GM12878 (cell line): ENCODE measurements around the gene TTLL11. TPM values are rescaled to one million over a fixed set of nuclear protein-coding genes. Genes with fewer than 3 reads are reported as not detected.

Source experiments
- ATAC-seq: fragments of 200-7000 bp; cut with Tn5 transposase; 3 replicates; pipeline ENCODE4 v1.9.1; 2020; ENCODE audit warnings: mild to moderate bottlenecking, moderate library complexity
- BruUV-seq: library from RNA; stranded (reverse); fragments of 400-500 nt; replicated peaks from 2 replicates; lab custom pipeline; 2021; lab: Mats Ljungman, UMichigan
- CTCF ChIA-PET: fragments of 300-600 bp; sonication (Branson Sonifier 250); formaldehyde crosslinking; extraction: SDS; loops from one replicate; lab custom pipeline; 2021; ENCODE audit warnings: inconsistent platforms; lab: Yijun Ruan, JAX
- POLR2A ChIA-PET: fragments of 350-600 bp; formaldehyde crosslinking; extraction: SDS; loops from one replicate; lab custom pipeline; 2021; ENCODE audit warnings: inconsistent platforms; lab: Charles Lee
- RAD21 ChIA-PET: fragments of 300-600 bp; sonication (Branson Sonifier 250); formaldehyde crosslinking; loops from one replicate; lab custom pipeline; 2023; ENCODE audit warnings: antibody characterized with exemption; ENCODE audit not compliant: unreplicated experiment; lab: Charles Lee
- SMC1A ChIA-PET: fragments of 300-600 bp; sonication (Branson Sonifier 250); formaldehyde crosslinking; loops from one replicate; lab custom pipeline; 2023; ENCODE audit not compliant: unreplicated experiment, uncharacterized antibody; lab: Charles Lee
- DNase-seq: peaks from one replicate; pipeline ENCODE4 v3.0.0-alpha.2; 2011; ENCODE audit warnings: low read depth, low spot score
- FAIRE-seq: peaks from 3 replicates; lab custom pipeline; 2011; peaks lifted over from hg19 to GRCh38; lab: Jason Lieb, UNC
- H2AFZ ChIP-seq: 2 replicates; pipeline ENCODE4 v1.6.0; 2011; ENCODE audit warnings: low read depth, low read length, control low read depth; ENCODE audit not compliant: control insufficient read depth
- H3K27ac ChIP-seq: 2 replicates; pipeline ENCODE4 v1.5.1; 2011; ENCODE audit warnings: control low read depth; ENCODE audit not compliant: control insufficient read depth, insufficient read depth
- H3K27me3 ChIP-seq, 2 experiments: replicated peaks in 1 of 2; 2 replicates each; pipeline versions ENCODE4 v1.6.0 to v1.6.1; 2011; ENCODE audit warnings: low read length in 1 of 2; ENCODE audit not compliant: control insufficient read depth in 2 of 2, insufficient read depth in 2 of 2
- H3K36me3 ChIP-seq, 2 experiments: 2 replicates each; pipeline ENCODE4 v1.5.1; 2011; ENCODE audit warnings: low read length in 1 of 2; ENCODE audit not compliant: control insufficient read depth in 2 of 2, insufficient read depth in 2 of 2
- H3K4me1 ChIP-seq: 2 replicates; pipeline ENCODE4 v1.6.1; 2011; ENCODE audit warnings: mild to moderate bottlenecking, low read length, moderate library complexity, mixed read lengths; ENCODE audit not compliant: control insufficient read depth, insufficient read depth
- H3K4me2 ChIP-seq: 2 replicates; pipeline ENCODE4 v1.6.0; 2011; ENCODE audit warnings: control low read depth; ENCODE audit not compliant: control insufficient read depth, insufficient read depth
- H3K4me3 ChIP-seq: fragments of 200-600 bp; sonication (generic); 2 replicates; pipeline ENCODE4 v1.5.1; 2016
- H3K79me2 ChIP-seq: 2 replicates; pipeline ENCODE4 v1.6.0; 2011; ENCODE audit warnings: low read length; ENCODE audit not compliant: control insufficient read depth, insufficient read depth
- H3K9ac ChIP-seq: 2 replicates; pipeline ENCODE4 v1.8.0; 2011; ENCODE audit warnings: low read length, control low read depth, mixed read lengths; ENCODE audit not compliant: control insufficient read depth, insufficient read depth
- H3K9me3 ChIP-seq: replicated peaks from 3 replicates; pipeline ENCODE4 v1.5.1; 2011; ENCODE audit warnings: mild to moderate bottlenecking, low read length; ENCODE audit not compliant: control insufficient read depth, insufficient read depth
- H4K20me1 ChIP-seq: 2 replicates; pipeline ENCODE4 v1.6.0; 2011; ENCODE audit not compliant: control insufficient read depth, insufficient read depth
- BCL11A ChIP-seq: IDR thresholded peaks from 2 replicates; pipeline ENCODE4 v1.6.1; 2011; ENCODE audit warnings: low read depth, low read length
- E2F4 ChIP-seq: IDR thresholded peaks from 2 replicates; pipeline ENCODE4 v1.6.1; 2012; ENCODE audit warnings: low read depth, low read length, improper control_type of control experiment
- FOXK2 ChIP-seq: fragments of 450-650 bp; IDR thresholded peaks from 2 replicates; pipeline ENCODE4 v1.6.1; 2017; ENCODE audit warnings: mild to moderate bottlenecking, moderate library complexity
- MAX ChIP-seq: IDR thresholded peaks from 2 replicates; pipeline ENCODE4 v1.6.1; 2012; ENCODE audit warnings: low read depth, low read length, improper control_type of control experiment
- MEF2A ChIP-seq: IDR thresholded peaks from 2 replicates; pipeline ENCODE4 v1.6.1; 2011; ENCODE audit warnings: low read depth, mild to moderate bottlenecking, low read length, moderate library complexity; ENCODE audit not compliant: insufficient read depth
- NFYB ChIP-seq: IDR thresholded peaks from 2 replicates; pipeline ENCODE4 v1.6.1; 2011; ENCODE audit warnings: low read depth, mild to moderate bottlenecking, low read length, improper control_type of control experiment, moderate library complexity; ENCODE audit not compliant: insufficient read depth
- NKRF ChIP-seq: fragments of 450-650 bp; conservative IDR thresholded peaks from 2 replicates; pipeline ENCODE4 v1.6.1; 2017; ENCODE audit warnings: mild to moderate bottlenecking, moderate library complexity
- NR2C1 ChIP-seq: fragments of 450-650 bp; IDR thresholded peaks from 2 replicates; pipeline ENCODE4 v1.6.1; 2017; ENCODE audit warnings: antibody characterized with exemption, mild to moderate bottlenecking, moderate library complexity
- RB1 ChIP-seq: fragments of 450-650 bp; formaldehyde crosslinking; IDR thresholded peaks from 2 replicates; pipeline ENCODE4 v1.6.1; 2017; ENCODE audit warnings: mild to moderate bottlenecking, borderline replicate concordance
- REST ChIP-seq: IDR thresholded peaks from 2 replicates; pipeline ENCODE4 v1.6.1; 2012; ENCODE audit warnings: mild to moderate bottlenecking, low read depth, low read length
- SPI1 ChIP-seq: IDR thresholded peaks from 2 replicates; pipeline ENCODE4 v1.6.1; 2011; ENCODE audit warnings: low read depth, mild to moderate bottlenecking, low read length, moderate library complexity, borderline replicate concordance; ENCODE audit not compliant: insufficient read depth
- WGBS: methylation state at CpG from one replicate; pipeline ENCODE4 v1.1.6; 2016; ENCODE audit warnings: low lambda C conversion rate; ENCODE audit not compliant: insufficient replicate concordance, insufficient coverage; ENCODE audit errors: missing lambda C conversion rate; 5-methylcytosine and 5-hydroxymethylcytosine counted together
- in situ Hi-C: fragments of 300-500 bp; cut with MboI; formaldehyde crosslinking; loops from 9 replicates; pipeline ENCODE4 v1.14.3; 2018; ENCODE audit warnings: mixed read lengths
- intact Hi-C: fragments of 100-400 bp; cut with micrococcal nuclease; formaldehyde crosslinking; loops from one replicate; pipeline ENCODE4 v1.14.2; 2022; ENCODE audit not compliant: unreplicated experiment
- polyA plus RNA-seq, 11 experiments: library from polyadenylated mRNA; depleted of rRNA in 4 of 11; unstranded in 6 of 11; stranded (reverse) in 5 of 11; fragments of >200 nt; fragmentation: Nextera tagmentation in 4 of 11; fragmentation: Illumina TruSeq in 1 of 11; extraction: Ambion mirVana in 4 of 11; extraction: Trizol in 1 of 11; gene quantifications; 1 replicate in 1 of 11; 2 replicates in 10 of 11; pipeline versions ENCODE4 v1.2.1 to v1.2.3, GENCODE V29; 2011 to 2016; ENCODE audit warnings: inconsistent platforms in 2 of 11, missing spikeins in 2 of 11, low read depth in 1 of 11
- total RNA-seq, 4 experiments: library from RNA; depleted of rRNA in 3 of 4; stranded (reverse); fragments of >200 nt in 3 of 4; fragmentation: Illumina TruSeq in 1 of 4; extraction: Trizol in 1 of 4; gene quantifications; 2 replicates each; pipeline versions ENCODE4 v1.2.1 to v1.2.3, GENCODE V29; 2013 to 2021

TTLL11 gene
- total and polyA plus RNA-seq, 10 of the 15 experiments (the other 5 are each of a cell fraction or from before 2014, with no cell fraction given) = 1.2 to 3.7 (median 2.9) TPM

GRCh38 chr9:121844562-121844961 lies 248.5 kb downstream of the TTLL11 start:
- intact Hi-C loops (no loop called here), in situ Hi-C loops (no loop called here)
- FAIRE-seq (no peak), DNase-seq (no peak), ATAC-seq (no peak)
- no peak overlapping the region for H3K9ac ChIP-seq
- H3K4me2 ChIP-seq = no peak overlapping the region
- no peaks in the 10 kb centered on the region for H3K79me2 ChIP-seq
- H3K36me3 ChIP-seq = no peaks in the 10 kb centered on the region
- BruUV-seq = no TSS peak
- ChIA-PET RAD21 (no interaction called here), CTCF (no interaction called here), POLR2A (no interaction called here), SMC1A (interaction anchor here (0.6 kb wide), 1 partner anchor 1067 kb away, joined by 3 read pairs; no protein-coding TSS in a partner anchor)
- no peaks in the 10 kb centered on the region for H3K9me3 ChIP-seq
- no peaks in the 10 kb centered on the region for H3K27me3 ChIP-seq
- H4K20me1 ChIP-seq = no peaks in the 10 kb centered on the region
- no peak overlapping the region for H3K4me3 ChIP-seq
- 54% methylated on average over 2 of the region's 2 CpGs for WGBS
- H3K27ac ChIP-seq = no peak overlapping the region
- no peak overlapping the region for H2AFZ ChIP-seq
- peaks cover 18% of the 10 kb centered on the region for H3K4me1 ChIP-seq
- TF ChIP-seq NFYB = no peak

GRCh38 chr9:121844098-121844497 lies 249.0 kb downstream of the TTLL11 start:
- DNase-seq (no peak), FAIRE-seq (no peak), ATAC-seq (no peak)
- no peaks in the 10 kb centered on the region for H3K9me3 ChIP-seq
- H3K36me3 ChIP-seq = no peaks in the 10 kb centered on the region
- WGBS = 25% methylated on average over 2 of the region's 2 CpGs
- no peaks in the 10 kb centered on the region for H4K20me1 ChIP-seq
- ChIA-PET CTCF (no interaction called here), POLR2A (no interaction called here), RAD21 (no interaction called here), SMC1A (no interaction called here)
- BruUV-seq = no TSS peak
- H3K4me3 ChIP-seq = no peak overlapping the region
- H3K4me1 ChIP-seq = peaks cover 22% of the 10 kb centered on the region
- no peak overlapping the region for H2AFZ ChIP-seq
- H3K79me2 ChIP-seq = no peaks in the 10 kb centered on the region
- H3K27me3 ChIP-seq = no peaks in the 10 kb centered on the region
- in situ Hi-C loops = no loop called here
- no peak overlapping the region for H3K9ac ChIP-seq
- intact Hi-C loops = no loop called here
- H3K4me2 ChIP-seq = no peak overlapping the region
- no peak overlapping the region for H3K27ac ChIP-seq
- no peak for TF ChIP-seq REST
- no peak for TF ChIP-seq MEF2A
- TF ChIP-seq E2F4 = no peak
- no peak for TF ChIP-seq RB1
- TF ChIP-seq NR2C1 = no peak
- TF ChIP-seq NKRF = no peak
- no peak for TF ChIP-seq FOXK2
- TF ChIP-seq BCL11A = no peak
- TF ChIP-seq MAX = no peak
- no peak for TF ChIP-seq SPI1
